Activated CD4-positive, alpha-beta memory T cell treated with anti-CD3 and anti-CD28 coated beads for 36 hours (primary cell): Measurements from ENCODE around the gene SINHCAF. TPM values are rescaled to one million over a fixed set of nuclear protein-coding genes. Genes with fewer than 3 reads are reported as not detected.

Experiments
- CTCF ChIA-PET: fragments of 350-600 bp; sonication (Branson Sonifier 250); formaldehyde crosslinking; loops from one replicate; lab custom pipeline; 2021; ENCODE audit warnings: antibody characterized with exemption, inconsistent platforms; lab: Charles Lee
- POLR2A ChIA-PET: fragments of 350-600 bp; sonication (Branson Sonifier 250); formaldehyde crosslinking; loops from one replicate; lab custom pipeline; 2021; ENCODE audit warnings: antibody characterized with exemption; lab: Charles Lee
- DNase-seq: peaks from one replicate; pipeline ENCODE4 v3.0.0-alpha.2; 2020
- H3K27ac Mint-ChIP-seq: one replicate; pipeline ENCODE4 v1.8.0; 2021; ENCODE audit warnings: mixed read lengths
- H3K27me3 Mint-ChIP-seq: one replicate; pipeline ENCODE4 v1.8.0; 2021; ENCODE audit warnings: mixed read lengths
- H3K36me3 Mint-ChIP-seq: one replicate; pipeline ENCODE4 v1.8.0; 2021; ENCODE audit warnings: mixed read lengths
- H3K4me1 Mint-ChIP-seq: one replicate; pipeline ENCODE4 v1.8.0; 2021; ENCODE audit warnings: low read depth, mixed read lengths
- H3K4me3 Mint-ChIP-seq: one replicate; pipeline ENCODE4 v1.8.0; 2021; ENCODE audit warnings: mild to moderate bottlenecking, mixed read lengths
- H3K9me3 Mint-ChIP-seq: one replicate; pipeline ENCODE4 v1.8.0; 2021; ENCODE audit warnings: mixed read lengths
- intact Hi-C: fragments of 100-400 bp; cut with micrococcal nuclease; formaldehyde crosslinking; loops from one replicate; pipeline ENCODE4 v1.15.1; 2023
- total RNA-seq, 2 experiments: library from RNA; stranded (reverse); gene quantifications; one replicate each; pipeline ENCODE4 v1.2.3, GENCODE V29; 2021

Gene SINHCAF
- total RNA-seq, 2 experiments from 2014 or later, result 181 to 186 TPM

- H3K27me3 Mint-ChIP-seq, result no peaks in the 10 kb centered on the region
- H3K36me3 Mint-ChIP-seq, result peaks cover 63% of the 10 kb centered on the region
- peaks cover 44% of the 10 kb centered on the region for H3K4me1 Mint-ChIP-seq
- no peak overlapping the region for H3K4me3 Mint-ChIP-seq
- CTCF ChIA-PET, result interaction anchor here (0.5 to 1.1 kb wide), 2 partner anchors 29 to 825 kb away, joined by 3 to 4 read pairs; no protein-coding TSS in a partner anchor
- H3K9me3 Mint-ChIP-seq, result no peaks in the 10 kb centered on the region
- no peak for DNase-seq
- no peak overlapping the region for H3K27ac Mint-ChIP-seq
- POLR2A ChIA-PET, result no interaction called here
- intact Hi-C loops, result no loop called here
Measured at GRCh38 chr12:31300783-31301182, 25.2 kb downstream of the SINHCAF start.

GRCh38 chr12:31300341-31300740, 25.6 kb downstream of the SINHCAF start:
- Mint-ChIP-seq H3K27ac (no peak overlapping the region), H3K9me3 (no peaks in the 10 kb centered on the region), H3K36me3 (peaks cover 61% of the 10 kb centered on the region), H3K4me3 (no peak overlapping the region), H3K27me3 (no peaks in the 10 kb centered on the region), H3K4me1 (peaks cover 42% of the 10 kb centered on the region)
- DNase-seq, result no peak
- intact Hi-C loops, result no loop called here
- ChIA-PET POLR2A (no interaction called here), CTCF (interaction anchor here (0.5 to 1.1 kb wide), 3 partner anchors 28 to 826 kb away, joined by 3 to 4 read pairs (median 3); no protein-coding TSS in a partner anchor)

- DNase-seq, result no peak
- H3K9me3 Mint-ChIP-seq, result no peaks in the 10 kb centered on the region
- ChIA-PET CTCF (interaction anchor here (3.2 kb wide), 1 partner anchor 27 kb away, joined by 21 read pairs; no protein-coding TSS in a partner anchor), POLR2A (no interaction called here)
- no peak overlapping the region for H3K4me3 Mint-ChIP-seq
- peaks cover 33% of the 10 kb centered on the region for H3K4me1 Mint-ChIP-seq
- peaks cover 61% of the 10 kb centered on the region for H3K36me3 Mint-ChIP-seq
- no peaks in the 10 kb centered on the region for H3K27me3 Mint-ChIP-seq
- H3K27ac Mint-ChIP-seq, result peak overlapping the region; percentile 32
- intact Hi-C loops, result no loop called here
Measured at GRCh38 chr12:31298922-31299321, 27.0 kb downstream of the SINHCAF start.

GRCh38 chr12:31298515-31298910, 27.4 kb downstream of the SINHCAF start:
- Mint-ChIP-seq H3K27me3 (no peaks in the 10 kb centered on the region), H3K4me1 (peaks cover 32% of the 10 kb centered on the region), H3K36me3 (peaks cover 59% of the 10 kb centered on the region), H3K4me3 (no peak overlapping the region), H3K27ac (peak overlapping the region; percentile 32), H3K9me3 (no peaks in the 10 kb centered on the region)
- intact Hi-C loops, result no loop called here
- ChIA-PET CTCF (interaction anchor here (3.2 kb wide), 1 partner anchor 27 kb away, joined by 21 read pairs; no protein-coding TSS in a partner anchor), POLR2A (no interaction called here)
- no peak for DNase-seq

GRCh38 chr12:31297572-31298514, 28.1 kb downstream of the SINHCAF start:
- Mint-ChIP-seq H3K27me3 (no peaks in the 10 kb centered on the region), H3K4me1 (peaks cover 26% of the 10 kb centered on the region), H3K4me3 (no peak overlapping the region), H3K9me3 (no peaks in the 10 kb centered on the region), H3K36me3 (peaks cover 60% of the 10 kb centered on the region), H3K27ac (peak overlapping the region; percentile 32)
- intact Hi-C loops, result no loop called here
- ChIA-PET POLR2A (no interaction called here), CTCF (interaction anchor here (3.2 kb wide), 1 partner anchor 26 kb away, joined by 21 read pairs; no protein-coding TSS in a partner anchor)
- DNase-seq, result no peak

- no peak overlapping the region for H3K27ac Mint-ChIP-seq
- ChIA-PET POLR2A (no interaction called here), CTCF (interaction anchor here (4.1 kb wide), 1 partner anchor 18 kb away, joined by 26 read pairs; no protein-coding TSS in a partner anchor)
- H3K27me3 Mint-ChIP-seq, result no peaks in the 10 kb centered on the region
- intact Hi-C loops, result no loop called here
- H3K36me3 Mint-ChIP-seq, result peaks cover 67% of the 10 kb centered on the region
- no peaks in the 10 kb centered on the region for H3K9me3 Mint-ChIP-seq
- no peak overlapping the region for H3K4me3 Mint-ChIP-seq
- no peaks in the 10 kb centered on the region for H3K4me1 Mint-ChIP-seq
- DNase-seq, result no peak
Measured at GRCh38 chr12:31289441-31289840, 36.5 kb downstream of the SINHCAF start.

GRCh38 chr12:31288381-31288780, 37.6 kb downstream of the SINHCAF start:
- POLR2A ChIA-PET, result no interaction called here
- peaks cover 67% of the 10 kb centered on the region for H3K36me3 Mint-ChIP-seq
- CTCF ChIA-PET, result interaction anchor here (2.1 to 4.1 kb wide), 2 partner anchors 16 to 17 kb away, joined by 6 to 26 read pairs; no protein-coding TSS in a partner anchor

GRCh38 chr12:31280183-31280582, 45.8 kb downstream of the SINHCAF start:
- Mint-ChIP-seq H3K9me3 (no peaks in the 10 kb centered on the region), H3K36me3 (peaks cover 43% of the 10 kb centered on the region), H3K27ac (no peak overlapping the region), H3K4me1 (no peaks in the 10 kb centered on the region), H3K27me3 (no peaks in the 10 kb centered on the region), H3K4me3 (no peak overlapping the region)
- no peak for DNase-seq
- intact Hi-C loops, result no loop called here
- POLR2A ChIA-PET, result no interaction called here
- CTCF ChIA-PET, result interaction anchor here (1.9 kb wide), 1 partner anchor 8 kb away, joined by 5 read pairs; no protein-coding TSS in a partner anchor

More at GRCh38 chr12:31288381-31288780, 37.6 kb downstream of the SINHCAF start:
- H3K4me3 Mint-ChIP-seq, result no peak overlapping the region
- H3K9me3 Mint-ChIP-seq, result no peaks in the 10 kb centered on the region
- no peak for DNase-seq
- H3K27ac Mint-ChIP-seq, result peak overlapping the region; percentile 40
- H3K27me3 Mint-ChIP-seq, result no peaks in the 10 kb centered on the region
- H3K4me1 Mint-ChIP-seq, result no peaks in the 10 kb centered on the region
- intact Hi-C loops, result no loop called here

GRCh38 chr12:31279390-31279924, 46.5 kb downstream of the SINHCAF start:
- H3K4me3 Mint-ChIP-seq, result no peak overlapping the region
- CTCF ChIA-PET, result interaction anchor here (1.9 kb wide), 1 partner anchor 8 kb away, joined by 5 read pairs; no protein-coding TSS in a partner anchor
- intact Hi-C loops, result no loop called here

GRCh38 chr12:31278832-31279231, 47.1 kb downstream of the SINHCAF start:
- H3K9me3 Mint-ChIP-seq, result no peaks in the 10 kb centered on the region
- H3K27ac Mint-ChIP-seq, result no peak overlapping the region
- no peak for DNase-seq
- ChIA-PET CTCF (no interaction called here), POLR2A (no interaction called here)
- H3K4me3 Mint-ChIP-seq, result no peak overlapping the region
- no peaks in the 10 kb centered on the region for H3K4me1 Mint-ChIP-seq
- H3K36me3 Mint-ChIP-seq, result peaks cover 37% of the 10 kb centered on the region
- no peaks in the 10 kb centered on the region for H3K27me3 Mint-ChIP-seq
- intact Hi-C loops, result no loop called here

More at GRCh38 chr12:31279390-31279924, 46.5 kb downstream of the SINHCAF start:
- Mint-ChIP-seq H3K9me3 (no peaks in the 10 kb centered on the region), H3K36me3 (peaks cover 40% of the 10 kb centered on the region), H3K27ac (no peak overlapping the region), H3K4me1 (no peaks in the 10 kb centered on the region), H3K27me3 (no peaks in the 10 kb centered on the region)
- DNase-seq, result no peak
- POLR2A ChIA-PET, result no interaction called here

GRCh38 chr12:31278424-31278823, 47.5 kb downstream of the SINHCAF start:
- Mint-ChIP-seq H3K4me3 (no peak overlapping the region), H3K27ac (peak overlapping the region; percentile 33), H3K9me3 (no peaks in the 10 kb centered on the region), H3K4me1 (no peaks in the 10 kb centered on the region), H3K27me3 (no peaks in the 10 kb centered on the region), H3K36me3 (peaks cover 34% of the 10 kb centered on the region)
- intact Hi-C loops, result no loop called here
- ChIA-PET POLR2A (no interaction called here), CTCF (no interaction called here)
- DNase-seq, result no peak

GRCh38 chr12:31277081-31277480, 48.9 kb downstream of the SINHCAF start:
- Mint-ChIP-seq H3K36me3 (peaks cover 28% of the 10 kb centered on the region), H3K27ac (no peak overlapping the region), H3K9me3 (no peaks in the 10 kb centered on the region), H3K27me3 (no peaks in the 10 kb centered on the region), H3K4me3 (no peak overlapping the region), H3K4me1 (no peaks in the 10 kb centered on the region)
- POLR2A ChIA-PET, result no interaction called here
- no peak for DNase-seq
- intact Hi-C loops, result no loop called here
- CTCF ChIA-PET, result no interaction called here
